Tibial nerve (tissue), 4 donors: Measurements from ENCODE around the gene TDRD6.
"Not testable (repeated sequence)": the region's sequence is repeated elsewhere in the genome, so short reads cannot be mapped to it uniquely, and the experiment has no call there.

Source experiments
- EP300 ChIP-seq, 2 donors: sonication (generic); formaldehyde crosslinking; IDR thresholded peaks; one replicate each; pipeline ENCODE4 v1.6.1; 2017; ENCODE audit warnings: antibody characterized with exemption in 2 of 2, mild to moderate bottlenecking in 1 of 2
- POLR2A ChIP-seq, 2 donors: fragments of 450-650 bp; IDR thresholded peaks; one replicate each; pipeline ENCODE4 v1.6.1; 2017; ENCODE audit warnings: antibody characterized with exemption in 2 of 2, mild to moderate bottlenecking in 2 of 2, moderate library complexity in 2 of 2
- TF ChIP-seq, protein P1 (sequence below), 5 experiments: fragments of 200-600 bp in 3 of 5; fragments of 450-650 bp in 2 of 5; sonication (generic) in 3 of 5; IDR thresholded peaks; one replicate each; pipeline ENCODE4 v1.5.1; 2016 to 2019; ENCODE audit warnings: antibody characterized with exemption in 5 of 5, mild to moderate bottlenecking in 3 of 5, moderate library complexity in 2 of 5

DNA sequence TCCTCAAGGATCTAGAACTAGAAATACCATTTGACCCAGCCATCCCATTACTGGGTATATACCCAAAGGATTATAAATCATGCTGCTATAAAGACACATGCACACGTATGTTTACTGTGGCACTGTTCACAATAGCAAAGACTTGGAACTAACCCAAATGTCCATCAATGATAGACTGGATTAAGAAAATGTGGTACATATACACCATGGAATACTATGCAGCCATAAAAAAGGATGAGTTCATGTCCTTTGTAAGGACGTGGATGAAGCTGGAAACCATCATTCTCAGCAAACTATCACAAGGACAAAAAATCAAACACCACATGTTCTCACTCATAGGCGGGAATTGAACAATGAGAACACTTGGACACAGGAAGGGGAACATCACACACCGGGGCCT lies 39.6 kb upstream of the TDRD6 start:
- TF ChIP-seq, protein P1, sequence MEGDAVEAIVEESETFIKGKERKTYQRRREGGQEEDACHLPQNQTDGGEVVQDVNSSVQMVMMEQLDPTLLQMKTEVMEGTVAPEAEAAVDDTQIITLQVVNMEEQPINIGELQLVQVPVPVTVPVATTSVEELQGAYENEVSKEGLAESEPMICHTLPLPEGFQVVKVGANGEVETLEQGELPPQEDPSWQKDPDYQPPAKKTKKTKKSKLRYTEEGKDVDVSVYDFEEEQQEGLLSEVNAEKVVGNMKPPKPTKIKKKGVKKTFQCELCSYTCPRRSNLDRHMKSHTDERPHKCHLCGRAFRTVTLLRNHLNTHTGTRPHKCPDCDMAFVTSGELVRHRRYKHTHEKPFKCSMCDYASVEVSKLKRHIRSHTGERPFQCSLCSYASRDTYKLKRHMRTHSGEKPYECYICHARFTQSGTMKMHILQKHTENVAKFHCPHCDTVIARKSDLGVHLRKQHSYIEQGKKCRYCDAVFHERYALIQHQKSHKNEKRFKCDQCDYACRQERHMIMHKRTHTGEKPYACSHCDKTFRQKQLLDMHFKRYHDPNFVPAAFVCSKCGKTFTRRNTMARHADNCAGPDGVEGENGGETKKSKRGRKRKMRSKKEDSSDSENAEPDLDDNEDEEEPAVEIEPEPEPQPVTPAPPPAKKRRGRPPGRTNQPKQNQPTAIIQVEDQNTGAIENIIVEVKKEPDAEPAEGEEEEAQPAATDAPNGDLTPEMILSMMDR (IDR thresholded peaks at IDR 0.05) = not testable (repeated sequence)
- TF ChIP-seq EP300, POLR2A (IDR thresholded peaks at IDR 0.05): not testable (repeated sequence)
